ENCODE results near the gene ITPKB.

The ITPKB gene

DNA sequence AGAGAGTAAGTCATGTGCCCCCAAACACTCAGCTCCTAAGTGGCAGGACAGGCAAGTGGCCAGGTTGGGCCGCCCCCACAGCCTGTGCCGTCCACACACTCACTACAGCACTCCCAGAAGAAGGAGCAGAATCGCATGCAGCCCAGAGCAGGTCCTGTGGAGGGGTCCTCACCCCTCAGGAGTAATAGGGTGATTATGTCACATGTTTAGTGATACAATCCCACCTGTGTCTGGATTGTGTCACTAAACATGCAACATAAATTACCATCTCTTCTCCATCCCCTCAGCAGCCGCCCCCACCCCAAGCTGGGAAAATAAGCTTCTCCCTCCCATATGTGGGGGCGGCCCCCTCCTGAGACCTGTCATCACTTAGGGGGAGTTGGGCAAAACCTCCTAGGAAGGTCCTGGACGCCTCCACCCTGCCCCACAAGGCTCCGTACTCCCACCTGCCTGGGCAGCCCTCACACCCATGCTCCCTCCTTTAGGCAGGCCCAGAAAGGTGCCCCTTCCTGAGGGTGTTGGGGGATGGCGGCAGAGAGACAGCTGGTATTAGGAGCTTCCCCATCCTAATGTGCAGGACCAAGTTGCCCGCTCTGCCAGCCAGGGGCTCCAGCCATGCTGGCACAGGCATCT lies 133.6 kb downstream of the ITPKB start:
- TF ChIP-seq, protein P1, sequence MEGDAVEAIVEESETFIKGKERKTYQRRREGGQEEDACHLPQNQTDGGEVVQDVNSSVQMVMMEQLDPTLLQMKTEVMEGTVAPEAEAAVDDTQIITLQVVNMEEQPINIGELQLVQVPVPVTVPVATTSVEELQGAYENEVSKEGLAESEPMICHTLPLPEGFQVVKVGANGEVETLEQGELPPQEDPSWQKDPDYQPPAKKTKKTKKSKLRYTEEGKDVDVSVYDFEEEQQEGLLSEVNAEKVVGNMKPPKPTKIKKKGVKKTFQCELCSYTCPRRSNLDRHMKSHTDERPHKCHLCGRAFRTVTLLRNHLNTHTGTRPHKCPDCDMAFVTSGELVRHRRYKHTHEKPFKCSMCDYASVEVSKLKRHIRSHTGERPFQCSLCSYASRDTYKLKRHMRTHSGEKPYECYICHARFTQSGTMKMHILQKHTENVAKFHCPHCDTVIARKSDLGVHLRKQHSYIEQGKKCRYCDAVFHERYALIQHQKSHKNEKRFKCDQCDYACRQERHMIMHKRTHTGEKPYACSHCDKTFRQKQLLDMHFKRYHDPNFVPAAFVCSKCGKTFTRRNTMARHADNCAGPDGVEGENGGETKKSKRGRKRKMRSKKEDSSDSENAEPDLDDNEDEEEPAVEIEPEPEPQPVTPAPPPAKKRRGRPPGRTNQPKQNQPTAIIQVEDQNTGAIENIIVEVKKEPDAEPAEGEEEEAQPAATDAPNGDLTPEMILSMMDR (IDR thresholded peaks at IDR 0.05; ENCODE audit: low read length) = no peak
- TF ChIP-seq EZH2 (optimal IDR thresholded peaks at IDR 0.05; ENCODE audit: low read depth, low read length) (no peak), EZH2phosphoT487 (IDR thresholded peaks at IDR 0.05; ENCODE audit: low read length) (no peak)
- H3K27ac ChIP-seq (ENCODE audit: low read length) = no peak overlapping the region
- DNase-seq = no peak
- H3K4me3 ChIP-seq (ENCODE audit: low read length) = no peak overlapping the region
- H3F3A ChIP-seq (ENCODE audit: insufficient read depth, low read length) = no peaks in the 10 kb centered on the region
- no peaks in the 10 kb centered on the region for H3K27me3 ChIP-seq (replicated peaks; ENCODE audit: insufficient read depth, low read length)
- H4K20me1 ChIP-seq (ENCODE audit: insufficient read depth, low read length) = no peaks in the 10 kb centered on the region
- no peak overlapping the region for H2AFZ ChIP-seq (ENCODE audit: low read length)
- no peaks in the 10 kb centered on the region for H3K9me2 ChIP-seq (replicated peaks; ENCODE audit: insufficient read depth, low read length)
- H3K4me1 ChIP-seq (ENCODE audit: low read length) = peaks cover 11% of the 10 kb centered on the region; the same call in 1 of the 2 replicates
- no peaks in the 10 kb centered on the region for H3K9me3 ChIP-seq (replicated peaks; ENCODE audit: insufficient read depth, low read length)
- no peaks in the 10 kb centered on the region for H3K79me2 ChIP-seq (ENCODE audit: low read length)
- H3K9ac ChIP-seq (ENCODE audit: low read length) = no peak overlapping the region
- H3K36me3 ChIP-seq (replicated peaks; ENCODE audit: insufficient read depth, low read length) = no peaks in the 10 kb centered on the region
- H3K4me2 ChIP-seq (ENCODE audit: low read depth, low read length) = no peak overlapping the region

- H3K9ac ChIP-seq (ENCODE audit: low read length) = no peak overlapping the region
- H3K9me3 ChIP-seq (replicated peaks; ENCODE audit: insufficient read depth, low read length) = no peaks in the 10 kb centered on the region
- H3K4me2 ChIP-seq (ENCODE audit: low read depth, low read length) = no peak overlapping the region
- no peaks in the 10 kb centered on the region for H4K20me1 ChIP-seq (ENCODE audit: insufficient read depth, low read length)
- H3K9me2 ChIP-seq (replicated peaks; ENCODE audit: insufficient read depth, low read length) = no peaks in the 10 kb centered on the region
- TF ChIP-seq EZH2 (optimal IDR thresholded peaks at IDR 0.05; ENCODE audit: low read depth, low read length) = no peak
- TF ChIP-seq EZH2phosphoT487 (IDR thresholded peaks at IDR 0.05; ENCODE audit: low read length) = no peak
- TF ChIP-seq, protein P1 (IDR thresholded peaks at IDR 0.05; ENCODE audit: low read length) = no peak
- no peak overlapping the region for H3K27ac ChIP-seq (ENCODE audit: low read length)
- H3F3A ChIP-seq (ENCODE audit: insufficient read depth, low read length) = no peaks in the 10 kb centered on the region
- no peaks in the 10 kb centered on the region for H3K79me2 ChIP-seq (ENCODE audit: low read length)
- no peak overlapping the region for H3K4me3 ChIP-seq (ENCODE audit: low read length)
- H3K4me1 ChIP-seq (ENCODE audit: low read length) = peaks cover 7% of the 10 kb centered on the region; the same call in 1 of the 2 replicates
- no peak overlapping the region for H2AFZ ChIP-seq (ENCODE audit: low read length)
- DNase-seq = no peak
- no peaks in the 10 kb centered on the region for H3K27me3 ChIP-seq (replicated peaks; ENCODE audit: insufficient read depth, low read length)
- H3K36me3 ChIP-seq (replicated peaks; ENCODE audit: insufficient read depth, low read length) = no peaks in the 10 kb centered on the region
Observed at GRCh38 chr1:226604560-226605317, 134.3 kb downstream of the ITPKB start.

GRCh38 chr1:226603858-226604559 lies 135.1 kb downstream of the ITPKB start:
- Histone ChIP-seq H3K79me2 (ENCODE audit: low read length) (no peaks in the 10 kb centered on the region), H3K9me2 (replicated peaks; ENCODE audit: insufficient read depth, low read length) (no peaks in the 10 kb centered on the region), H4K20me1 (ENCODE audit: insufficient read depth, low read length) (no peaks in the 10 kb centered on the region), H3K27ac (ENCODE audit: low read length) (no peak overlapping the region), H3K4me2 (ENCODE audit: low read depth, low read length) (no peak overlapping the region), H3K4me3 (ENCODE audit: low read length) (no peak overlapping the region), H3K9ac (ENCODE audit: low read length) (no peak overlapping the region), H3K9me3 (replicated peaks; ENCODE audit: insufficient read depth, low read length) (no peaks in the 10 kb centered on the region), H3K4me1 (ENCODE audit: low read length) (peaks cover 4% of the 10 kb centered on the region; the same call in 1 of the 2 replicates), H2AFZ (ENCODE audit: low read length) (no peak overlapping the region), H3K27me3 (replicated peaks; ENCODE audit: insufficient read depth, low read length) (no peaks in the 10 kb centered on the region), H3K36me3 (replicated peaks; ENCODE audit: insufficient read depth, low read length) (no peaks in the 10 kb centered on the region), H3F3A (ENCODE audit: insufficient read depth, low read length) (no peaks in the 10 kb centered on the region)
- DNase-seq = no peak
- TF ChIP-seq EZH2phosphoT487 (IDR thresholded peaks at IDR 0.05; ENCODE audit: low read length) (no peak), EZH2 (optimal IDR thresholded peaks at IDR 0.05; ENCODE audit: low read depth, low read length) (no peak)
- TF ChIP-seq, protein P1 (IDR thresholded peaks at IDR 0.05; ENCODE audit: low read length) = no peak

Data from MM.1S (cell line).